Measurements from ENCODE around the gene LENG1. TPM values are rescaled to one million over a fixed set of nuclear protein-coding genes. Genes with fewer than 3 reads are reported as not detected.

The LENG1 gene
- total and polyA plus RNA-seq, 10 donors: 7.4 to 14.6 (median 9.0) TPM

DNA sequence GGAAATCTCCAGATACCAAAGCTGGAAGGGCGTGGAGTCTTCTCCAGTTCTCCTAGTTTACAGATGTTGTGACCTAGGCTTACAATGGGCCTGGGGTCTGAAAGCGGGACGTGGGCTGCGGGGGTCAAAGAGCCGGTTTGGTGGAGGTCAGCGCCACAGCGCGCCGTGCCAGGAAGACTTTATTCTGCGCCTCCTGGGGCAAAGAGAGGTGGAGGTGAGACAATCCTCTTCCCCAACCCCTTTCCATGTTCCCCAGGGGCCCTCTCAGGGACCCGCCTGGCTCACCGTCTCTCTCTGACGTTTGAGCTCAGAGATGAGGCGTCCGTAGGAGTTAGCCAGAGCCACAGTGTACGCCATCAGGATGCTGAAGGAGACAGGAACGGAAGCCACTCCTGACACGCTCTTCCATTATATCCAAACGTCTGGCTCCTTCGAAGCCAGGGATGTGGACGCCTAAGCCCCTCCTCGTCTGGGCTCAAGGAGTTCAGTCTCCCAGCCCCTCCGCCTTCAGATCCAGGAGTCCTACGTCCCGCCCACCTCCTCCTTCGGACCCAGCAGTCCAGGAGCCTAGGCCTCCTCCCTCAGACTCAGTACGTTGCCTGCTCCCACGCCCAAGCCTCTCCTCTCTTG is 776 bp upstream of the LENG1 start:
- H3K4me1 ChIP-seq: peaks cover 24 to 92% (median 73%) of the 10 kb centered on the region in 6 donors
- H3K36me3 ChIP-seq: peaks cover 0 to 32% (median 29%) of the 10 kb centered on the region in 6 donors
- H3K9me3 ChIP-seq: no peaks in the 10 kb centered on the region
- peak overlapping the region; percentile 8 to 90 (median 63) for H3K4me3 ChIP-seq
- 4 to 7% (median 5%) methylated on average over 28 of the region's 28 CpGs for WGBS, 5 donors
- intact Hi-C loops (cut with DNase I; ENCODE audit: low total_unique reads): no loop called here
- peaks cover 0 to 19% (median 6%) of the 10 kb centered on the region in 7 donors for H3K27me3 ChIP-seq (replicated peaks in 1 of 7)
- H3K27ac ChIP-seq: peak overlapping the region; percentile 17 to 100 (median 96)
- no peak for TF ChIP-seq POLR2A (IDR thresholded peaks at IDR 0.05)
- TF ChIP-seq POLR2AphosphoS5 (IDR thresholded peaks at IDR 0.05): no peak
- TF ChIP-seq, protein P1, sequence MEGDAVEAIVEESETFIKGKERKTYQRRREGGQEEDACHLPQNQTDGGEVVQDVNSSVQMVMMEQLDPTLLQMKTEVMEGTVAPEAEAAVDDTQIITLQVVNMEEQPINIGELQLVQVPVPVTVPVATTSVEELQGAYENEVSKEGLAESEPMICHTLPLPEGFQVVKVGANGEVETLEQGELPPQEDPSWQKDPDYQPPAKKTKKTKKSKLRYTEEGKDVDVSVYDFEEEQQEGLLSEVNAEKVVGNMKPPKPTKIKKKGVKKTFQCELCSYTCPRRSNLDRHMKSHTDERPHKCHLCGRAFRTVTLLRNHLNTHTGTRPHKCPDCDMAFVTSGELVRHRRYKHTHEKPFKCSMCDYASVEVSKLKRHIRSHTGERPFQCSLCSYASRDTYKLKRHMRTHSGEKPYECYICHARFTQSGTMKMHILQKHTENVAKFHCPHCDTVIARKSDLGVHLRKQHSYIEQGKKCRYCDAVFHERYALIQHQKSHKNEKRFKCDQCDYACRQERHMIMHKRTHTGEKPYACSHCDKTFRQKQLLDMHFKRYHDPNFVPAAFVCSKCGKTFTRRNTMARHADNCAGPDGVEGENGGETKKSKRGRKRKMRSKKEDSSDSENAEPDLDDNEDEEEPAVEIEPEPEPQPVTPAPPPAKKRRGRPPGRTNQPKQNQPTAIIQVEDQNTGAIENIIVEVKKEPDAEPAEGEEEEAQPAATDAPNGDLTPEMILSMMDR (IDR thresholded peaks at IDR 0.05 in 8 of 11, conservative IDR thresholded peaks at IDR 0.05 in 3 of 11): peak in 1 of 11 experiments; percentile 8
- DNase-seq: peak; percentile 81

DNA sequence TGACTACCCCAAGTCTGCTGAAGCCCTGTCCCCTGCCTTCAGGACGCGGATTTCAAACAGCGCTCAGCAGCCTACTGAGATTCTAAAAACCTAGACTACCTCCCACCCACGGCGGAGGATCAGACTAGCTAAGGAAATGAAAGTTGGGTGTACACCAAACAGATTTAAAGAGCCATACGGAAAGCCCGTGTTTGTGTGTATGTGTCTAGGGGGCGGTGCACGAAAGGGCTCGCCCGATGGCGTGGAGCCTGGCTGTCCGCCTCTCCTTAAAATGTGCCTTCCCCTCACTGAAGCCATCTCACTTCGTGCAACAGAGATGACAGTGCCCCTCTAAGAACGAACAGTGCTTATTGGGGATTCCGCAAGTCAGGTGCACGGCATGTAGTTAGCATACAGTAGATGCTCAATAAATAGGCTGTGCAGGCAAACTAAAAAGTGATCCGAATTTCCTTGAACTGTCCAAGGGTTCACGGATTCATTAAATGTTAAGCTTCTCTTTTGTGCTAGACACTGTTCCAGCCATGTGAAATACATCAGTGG is 639 bp downstream of the LENG1 start:
- no peak for TF ChIP-seq POLR2AphosphoS5 (IDR thresholded peaks at IDR 0.05)
- TF ChIP-seq, protein P1 (IDR thresholded peaks at IDR 0.05 in 8 of 11, conservative IDR thresholded peaks at IDR 0.05 in 3 of 11): no peak
- peaks cover 0 to 5% (median 0%) of the 10 kb centered on the region in 7 donors for H3K27me3 ChIP-seq (replicated peaks in 1 of 7)
- H3K4me3 ChIP-seq: peak overlapping the region; percentile 58 to 91 (median 72)
- 8 to 13% (median 10%) methylated on average over 18 to 19 of the region's 19 CpGs for WGBS, 5 donors
- H3K27ac ChIP-seq: peak overlapping the region; percentile 95 to 100 (median 98)
- H3K4me1 ChIP-seq: peaks cover 24 to 93% (median 75%) of the 10 kb centered on the region in 6 donors
- intact Hi-C loops (cut with DNase I; ENCODE audit: low total_unique reads): no loop called here
- H3K36me3 ChIP-seq: peaks cover 0 to 46% (median 43%) of the 10 kb centered on the region in 6 donors
- no peaks in the 10 kb centered on the region for H3K9me3 ChIP-seq
- DNase-seq: no peak

DNA sequence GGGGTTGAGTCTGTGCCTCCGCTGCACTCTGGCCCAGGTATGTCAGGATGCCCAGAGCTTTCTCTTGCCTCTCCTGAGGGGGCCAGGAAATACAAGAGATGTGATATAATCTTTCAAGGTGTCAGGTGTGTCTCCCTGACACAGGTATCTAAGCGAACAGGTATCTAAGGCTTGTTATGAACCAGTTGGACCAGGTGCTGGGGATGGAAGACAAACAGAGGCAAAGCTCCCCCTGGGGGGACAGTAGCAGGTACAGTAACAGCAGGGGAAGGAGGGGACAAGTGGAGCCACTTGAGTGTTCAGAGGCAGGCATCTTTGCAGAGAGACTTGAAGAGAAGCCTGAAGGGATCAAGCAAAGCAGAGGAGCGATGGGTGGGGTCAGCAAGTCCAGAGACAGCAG is 2.6 kb downstream of the LENG1 start:
- Histone ChIP-seq H3K36me3 (peaks cover 2 to 65% (median 63%) of the 10 kb centered on the region in 6 donors), H3K27ac (no peak overlapping the region), H3K4me1 (peaks cover 17 to 85% (median 60%) of the 10 kb centered on the region in 6 donors), H3K27me3 (replicated peaks in 1 of 7) (no peaks in the 10 kb centered on the region), H3K9me3 (no peaks in the 10 kb centered on the region), H3K4me3 (no peak overlapping the region)
- DNase-seq: no peak
- WGBS, 5 donors: 90 to 100% (median 94%) methylated on average over 3 of the region's 3 CpGs
- intact Hi-C loops (cut with DNase I; ENCODE audit: low total_unique reads): no loop called here
- no peak for TF ChIP-seq POLR2A (IDR thresholded peaks at IDR 0.05)
- TF ChIP-seq, protein P1 (IDR thresholded peaks at IDR 0.05 in 8 of 11, conservative IDR thresholded peaks at IDR 0.05 in 3 of 11): no peak
- no peak for TF ChIP-seq POLR2AphosphoS5 (IDR thresholded peaks at IDR 0.05)

DNA sequence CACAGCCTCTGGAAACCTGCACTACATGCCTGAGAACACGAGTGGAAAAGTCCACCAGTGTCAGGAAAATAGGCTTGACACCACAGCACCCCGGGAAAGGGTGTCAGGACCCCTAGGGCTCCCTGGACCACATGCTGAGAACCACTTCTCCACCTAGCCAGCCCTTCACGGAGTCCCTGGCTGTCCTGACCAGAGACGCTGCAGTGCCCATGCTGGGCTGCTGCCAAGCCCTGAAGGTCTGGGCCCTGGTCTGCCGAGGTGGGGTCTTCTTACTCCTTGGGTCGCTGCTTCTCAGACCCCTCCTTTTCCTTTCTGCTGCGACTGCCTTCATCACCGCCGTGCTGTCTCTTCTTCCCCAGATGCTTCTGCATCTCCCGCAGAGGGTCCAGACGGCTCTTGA is 3.0 kb downstream of the LENG1 start:
- Histone ChIP-seq H3K36me3 (peaks cover 2 to 70% (median 67%) of the 10 kb centered on the region in 6 donors), H3K4me1 (peaks cover 17 to 80% (median 55%) of the 10 kb centered on the region in 6 donors), H3K27me3 (replicated peaks in 1 of 7) (no peaks in the 10 kb centered on the region), H3K27ac (no peak overlapping the region), H3K9me3 (no peaks in the 10 kb centered on the region), H3K4me3 (no peak overlapping the region)
- WGBS, 5 donors: 86 to 93% (median 90%) methylated on average over 10 to 11 of the region's 11 CpGs
- TF ChIP-seq POLR2A (IDR thresholded peaks at IDR 0.05) (no peak), POLR2AphosphoS5 (IDR thresholded peaks at IDR 0.05) (peak in 2 of 3 donors; percentile 47 to 66)
- TF ChIP-seq, protein P1 (IDR thresholded peaks at IDR 0.05 in 8 of 11, conservative IDR thresholded peaks at IDR 0.05 in 3 of 11): no peak
- intact Hi-C loops (cut with DNase I; ENCODE audit: low total_unique reads): no loop called here
- no peak for DNase-seq

All from spleen (tissue), 11 donors.